H9 (cell line): ENCODE data around the gene RUNX2. TPM values are rescaled to one million over a fixed set of nuclear protein-coding genes. Genes with fewer than 3 reads are reported as not detected.

Source experiments
- DNase-seq: peaks from one replicate; pipeline ENCODE4 v3.0.0-alpha.2; 2017
- H2AFZ ChIP-seq: one replicate; pipeline ENCODE4 v1.6.1; 2013; ENCODE audit warnings: mild to moderate bottlenecking, low read length, control low read depth, moderate library complexity
- H2AK5ac ChIP-seq: 2 replicates; pipeline ENCODE4 v1.6.1; 2013; ENCODE audit warnings: low read length, control low read depth, mixed read lengths; ENCODE audit not compliant: insufficient read length
- H2BK120ac ChIP-seq: one replicate; pipeline ENCODE4 v1.6.1; 2013; ENCODE audit warnings: low read depth, mild to moderate bottlenecking, low read length, control low read depth, inconsistent platforms; ENCODE audit not compliant: poor library complexity, severe bottlenecking
- H2BK12ac ChIP-seq: 2 replicates; pipeline ENCODE4 v1.6.1; 2013; ENCODE audit warnings: low read length, control low read depth, mixed read lengths, low read depth; ENCODE audit not compliant: insufficient read length
- H2BK15ac ChIP-seq: 2 replicates; pipeline ENCODE4 v1.6.1; 2013; ENCODE audit warnings: low read depth, low read length, control low read depth
- H2BK20ac ChIP-seq: one replicate; pipeline ENCODE4 v1.6.1; 2013; ENCODE audit warnings: low read depth, mild to moderate bottlenecking, low read length, control low read depth, inconsistent platforms; ENCODE audit not compliant: poor library complexity, severe bottlenecking
- H2BK5ac ChIP-seq: 2 replicates; pipeline ENCODE4 v1.6.1; 2013; ENCODE audit warnings: low read length, control low read depth, mixed read lengths; ENCODE audit not compliant: insufficient read length
- H3K14ac ChIP-seq: 2 replicates; pipeline ENCODE4 v1.6.1; 2013; ENCODE audit warnings: low read length, control low read depth; ENCODE audit not compliant: insufficient read depth
- H3K18ac ChIP-seq: 2 replicates; pipeline ENCODE4 v1.6.1; 2013; ENCODE audit warnings: low read depth, mild to moderate bottlenecking, mixed read lengths, low read length, control low read depth; ENCODE audit not compliant: insufficient read length
- H3K23ac ChIP-seq: 2 replicates; pipeline ENCODE4 v1.6.1; 2013; ENCODE audit warnings: low read length, control low read depth, mixed read lengths, low read depth; ENCODE audit not compliant: insufficient read length
- H3K23me2 ChIP-seq: 2 replicates; pipeline ENCODE4 v1.6.1; 2013; ENCODE audit warnings: low read depth, mild to moderate bottlenecking, mixed read lengths, low read length, control low read depth; ENCODE audit not compliant: insufficient read length, poor library complexity, severe bottlenecking
- H3K27ac ChIP-seq: 2 replicates; pipeline ENCODE4 v1.5.1; 2013; ENCODE audit warnings: low read length, control low read depth, mixed read lengths, low read depth; ENCODE audit not compliant: insufficient read length
- H3K27me3 ChIP-seq: 2 replicates; pipeline ENCODE4 v1.6.1; 2013; ENCODE audit warnings: low read length, control low read depth, inconsistent platforms; ENCODE audit not compliant: insufficient read depth
- H3K4ac ChIP-seq: 2 replicates; pipeline ENCODE4 v1.6.1; 2013; ENCODE audit warnings: low read depth, mild to moderate bottlenecking, control low read depth, inconsistent platforms, low read length, moderate library complexity
- H3K4me1 ChIP-seq: 2 replicates; pipeline ENCODE4 v1.6.1; 2013; ENCODE audit warnings: low read length, control low read depth, inconsistent platforms; ENCODE audit not compliant: insufficient read depth
- H3K4me2 ChIP-seq: 2 replicates; pipeline ENCODE4 v1.6.1; 2013; ENCODE audit warnings: low read length, control low read depth, mixed read lengths; ENCODE audit not compliant: insufficient read length, insufficient read depth
- H3K56ac ChIP-seq: 2 replicates; pipeline ENCODE4 v1.6.1; 2013; ENCODE audit warnings: low read depth, mild to moderate bottlenecking, mixed read lengths, low read length, control low read depth; ENCODE audit not compliant: insufficient read length
- H3K79me1 ChIP-seq: 2 replicates; pipeline ENCODE4 v1.6.1; 2013; ENCODE audit warnings: low read depth, mild to moderate bottlenecking, moderate library complexity, low read length, control low read depth, inconsistent platforms; ENCODE audit not compliant: insufficient read depth, poor library complexity, severe bottlenecking
- H3K79me2 ChIP-seq: 2 replicates; pipeline ENCODE4 v1.6.1; 2013; ENCODE audit warnings: low read length, control low read depth, inconsistent platforms; ENCODE audit not compliant: insufficient read depth
- H3K9ac ChIP-seq: 2 replicates; pipeline ENCODE4 v1.6.1; 2013; ENCODE audit warnings: low read length, control low read depth, mixed read lengths; ENCODE audit not compliant: insufficient read length; ENCODE audit errors: extremely low read depth
- H3K9me3 ChIP-seq: one replicate; pipeline ENCODE4 v1.6.1; 2013; ENCODE audit warnings: low read depth, low read length, inconsistent platforms; ENCODE audit not compliant: control insufficient read depth
- H3T11ph ChIP-seq: one replicate; pipeline ENCODE4 v1.6.1; 2013; ENCODE audit warnings: mild to moderate bottlenecking, low read length, control low read depth, inconsistent platforms
- H4K20me1 ChIP-seq: one replicate; pipeline ENCODE4 v1.6.1; 2013; ENCODE audit not compliant: control insufficient read depth, insufficient read length, insufficient read depth
- H4K5ac ChIP-seq: 2 replicates; pipeline ENCODE4 v1.6.1; 2013; ENCODE audit warnings: low read depth, mild to moderate bottlenecking, mixed read lengths, low read length, control low read depth; ENCODE audit not compliant: insufficient read length
- H4K8ac ChIP-seq: replicated peaks from 2 replicates; pipeline ENCODE4 v1.6.1; 2013; ENCODE audit warnings: low read length, control low read depth, mixed read lengths, low read depth; ENCODE audit not compliant: insufficient read length
- H4K91ac ChIP-seq: 2 replicates; pipeline ENCODE4 v1.6.1; 2013; ENCODE audit warnings: low read depth, mild to moderate bottlenecking, moderate library complexity, mixed read lengths, low read length, control low read depth; ENCODE audit not compliant: insufficient read length
- H3K27ac Mint-ChIP-seq, 3 experiments: 2 replicates in 2 of 3; 3 replicates in 1 of 3; pipeline ENCODE4 v1.8.0; 2020 to 2021; ENCODE audit warnings: mixed read lengths in 3 of 3, mild to moderate bottlenecking in 1 of 3, moderate library complexity in 1 of 3
- H3K27me3 Mint-ChIP-seq: 2 replicates; pipeline ENCODE4 v1.8.0; 2021; ENCODE audit warnings: low read depth, mild to moderate bottlenecking, moderate library complexity, mixed read lengths
- H3K36me3 Mint-ChIP-seq, 3 experiments: 2 replicates in 2 of 3; 3 replicates in 1 of 3; pipeline ENCODE4 v1.8.0; 2020 to 2021; ENCODE audit warnings: low read depth in 3 of 3, mixed read lengths in 3 of 3; ENCODE audit not compliant: insufficient read depth in 1 of 3
- H3K4me1 Mint-ChIP-seq, 2 experiments: 2 replicates each; pipeline ENCODE4 v1.8.0; 2020; ENCODE audit warnings: mixed read lengths in 2 of 2
- H3K4me3 Mint-ChIP-seq, 2 experiments: 2 replicates in 1 of 2; 3 replicates in 1 of 2; pipeline ENCODE4 v1.8.0; 2020 to 2021; ENCODE audit warnings: mild to moderate bottlenecking in 2 of 2, mixed read lengths in 2 of 2, moderate library complexity in 1 of 2
- H3K9me3 Mint-ChIP-seq, 2 experiments: 2 replicates in 1 of 2; 3 replicates in 1 of 2; pipeline ENCODE4 v1.8.0; 2020; ENCODE audit warnings: mild to moderate bottlenecking in 2 of 2, mixed read lengths in 2 of 2, moderate library complexity in 1 of 2
- CTCF ChIP-seq: fragments of 200-600 bp; sonication (generic); conservative IDR thresholded peaks from 3 replicates; pipeline ENCODE4 v1.8.0; 2021; ENCODE audit warnings: antibody characterized with exemption, mild to moderate bottlenecking
- WGBS: extraction: QIAGEN DNeasy Blood & Tissue Kit; methylation state at CpG from one replicate; pipeline ENCODE4 v1.1.7; 2013; ENCODE audit warnings: missing lambda C conversion rate, low lambda C conversion rate, mixed read lengths; ENCODE audit not compliant: insufficient read length; ENCODE audit errors: extremely low coverage; 5-methylcytosine and 5-hydroxymethylcytosine counted together
- total RNA-seq: library from RNA; stranded (reverse); gene quantifications from 2 replicates; pipeline ENCODE4 v1.2.1, GENCODE V29; 2021

The RUNX2 gene
- total RNA-seq, 1 experiment from 2014 or later, result 0.15 TPM

- Histone ChIP-seq H2AK5ac (no peak overlapping the region), H3K4me1 (no peaks in the 10 kb centered on the region), H2BK20ac (no peak overlapping the region), H4K5ac (no peak overlapping the region), H3K79me2 (no peaks in the 10 kb centered on the region), H3K14ac (no peak overlapping the region; the same call in 1 of the 2 replicates), H3K79me1 (no peaks in the 10 kb centered on the region), H3K9me3 (no peaks in the 10 kb centered on the region), H3K27ac (no peak overlapping the region), H4K91ac (no peak overlapping the region), H3K27me3 (no peaks in the 10 kb centered on the region), H2BK12ac (no peak overlapping the region), H3K4me2 (no peak overlapping the region), H4K8ac (no peak overlapping the region), H3K23ac (no peak overlapping the region), H3K9ac (no peak overlapping the region), H3K4ac (no peak overlapping the region), H3K56ac (no peak overlapping the region), H2AFZ (no peak overlapping the region), H3T11ph (no peak overlapping the region), H2BK5ac (no peak overlapping the region), H2BK15ac (no peak overlapping the region), H3K23me2 (no peaks in the 10 kb centered on the region), H2BK120ac (no peak overlapping the region), H3K18ac (no peak overlapping the region), H4K20me1 (no peaks in the 10 kb centered on the region)
- no peak overlapping the region for H3K4me3 Mint-ChIP-seq
- H3K36me3 Mint-ChIP-seq, result no peaks in the 10 kb centered on the region
- H3K27ac Mint-ChIP-seq, result no peak overlapping the region
- no peaks in the 10 kb centered on the region; the same call in 1 of the 2 replicates for H3K27me3 Mint-ChIP-seq
- H3K4me1 Mint-ChIP-seq, result no peaks in the 10 kb centered on the region
- H3K9me3 Mint-ChIP-seq, result no peaks in the 10 kb centered on the region
- no peak for TF ChIP-seq CTCF
- WGBS, result no CpG with 5 or more reads among the region's 5 CpGs
- DNase-seq, result no peak
Measured at GRCh38 chr6:45483501-45483900, 155.4 kb downstream of the RUNX2 start.
